Sigmoid colon (tissue), 4 donors: ENCODE data around the gene UNCX.

Source experiments
- EP300 ChIP-seq, 4 donors: sonication (generic); formaldehyde crosslinking; IDR thresholded peaks; one replicate each; pipeline ENCODE4 v1.6.1; 2017; ENCODE audit warnings: antibody characterized with exemption in 4 of 4
- POLR2A ChIP-seq, 2 donors: fragments of 450-650 bp; IDR thresholded peaks; one replicate each; pipeline ENCODE4 v1.6.1; 2016; ENCODE audit warnings: antibody characterized with exemption in 2 of 2, mild to moderate bottlenecking in 2 of 2, moderate library complexity in 2 of 2

GRCh38 chr7:1201916-1202315 is 30.8 kb upstream of the UNCX start:
- TF ChIP-seq EP300 (IDR thresholded peaks at IDR 0.05) (no peak), POLR2A (IDR thresholded peaks at IDR 0.05) (no peak)
